MM.1S (cell line): ENCODE measurements around the gene TTYH2.

Experiments
- DNase-seq: peaks from one replicate; pipeline ENCODE4 v3.0.0-alpha.2; 2015
- H2AFZ ChIP-seq: fragments of 300-600 bp; sonication (generic); 2 replicates; pipeline ENCODE4 v1.6.0; 2016; ENCODE audit warnings: antibody characterized with exemption, low read length
- H3F3A ChIP-seq: fragments of 300-600 bp; sonication (generic); 2 replicates; pipeline ENCODE4 v1.6.1; 2016; ENCODE audit warnings: mild to moderate bottlenecking, antibody characterized with exemption, low read length, moderate library complexity, mixed read lengths; ENCODE audit not compliant: insufficient read depth
- H3K27ac ChIP-seq: fragments of 300-600 bp; sonication (generic); 2 replicates; pipeline ENCODE4 v1.5.1; 2016; ENCODE audit warnings: mild to moderate bottlenecking, low read length
- H3K27me3 ChIP-seq: fragments of 300-600 bp; sonication (generic); replicated peaks from 2 replicates; pipeline ENCODE4 v1.6.0; 2016; ENCODE audit warnings: low read length; ENCODE audit not compliant: insufficient read depth
- H3K36me3 ChIP-seq: fragments of 300-600 bp; sonication (generic); replicated peaks from 2 replicates; pipeline ENCODE4 v1.6.1; 2016; ENCODE audit warnings: mild to moderate bottlenecking, low read length, mixed read lengths; ENCODE audit not compliant: insufficient read depth
- H3K4me1 ChIP-seq: fragments of 300-600 bp; sonication (generic); 2 replicates; pipeline ENCODE4 v1.6.1; 2016; ENCODE audit warnings: low read length, mixed read lengths
- H3K4me2 ChIP-seq: fragments of 300-600 bp; sonication (generic); 2 replicates; pipeline ENCODE4 v1.6.0; 2016; ENCODE audit warnings: low read depth, low read length
- H3K4me3 ChIP-seq: fragments of 300-600 bp; sonication (generic); 2 replicates; pipeline ENCODE4 v1.5.1; 2016; ENCODE audit warnings: low read length, mixed read lengths
- H3K79me2 ChIP-seq: fragments of 300-600 bp; sonication (generic); 2 replicates; pipeline ENCODE4 v1.6.1; 2016; ENCODE audit warnings: mixed run types, low read length, mixed read lengths
- H3K9ac ChIP-seq: fragments of 300-600 bp; sonication (generic); 2 replicates; pipeline ENCODE4 v1.6.1; 2016; ENCODE audit warnings: low read length, mixed read lengths
- H3K9me2 ChIP-seq: fragments of 300-600 bp; sonication (generic); replicated peaks from 2 replicates; pipeline ENCODE4 v1.6.1; 2016; ENCODE audit warnings: mild to moderate bottlenecking, low read length, mixed read lengths; ENCODE audit not compliant: insufficient read depth
- H3K9me3 ChIP-seq: fragments of 300-600 bp; sonication (generic); replicated peaks from 2 replicates; pipeline ENCODE4 v1.6.1; 2016; ENCODE audit warnings: mild to moderate bottlenecking, low read length, mixed read lengths; ENCODE audit not compliant: insufficient read depth
- H4K20me1 ChIP-seq: fragments of 300-600 bp; sonication (generic); 2 replicates; pipeline ENCODE4 v1.6.1; 2016; ENCODE audit warnings: mild to moderate bottlenecking, low read length, moderate library complexity, mixed read lengths; ENCODE audit not compliant: insufficient read depth
- CTCF ChIP-seq: fragments of 300-600 bp; sonication (generic); IDR thresholded peaks from 2 replicates; pipeline ENCODE4 v1.5.1; 2016; ENCODE audit warnings: antibody characterized with exemption, low read length, mixed read lengths
- EZH2 ChIP-seq: fragments of 300-600 bp; sonication (generic); optimal IDR thresholded peaks from 2 replicates; pipeline ENCODE3; 2017; ENCODE audit warnings: low read depth, mild to moderate bottlenecking, antibody characterized with exemption, low read length, mixed read lengths
- EZH2phosphoT487 ChIP-seq: fragments of 300-600 bp; sonication (generic); IDR thresholded peaks from 2 replicates; pipeline ENCODE4 v1.6.1; 2018; ENCODE audit warnings: antibody characterized with exemption, low read length

Gene TTYH2

GRCh38 chr17:74228306-74228978 is 15.1 kb downstream of the TTYH2 start:
- H3K9ac ChIP-seq, result no peak overlapping the region
- no peaks in the 10 kb centered on the region for H3F3A ChIP-seq
- H2AFZ ChIP-seq, result no peak overlapping the region
- peaks cover 40% of the 10 kb centered on the region for H3K27me3 ChIP-seq
- H3K9me3 ChIP-seq, result no peaks in the 10 kb centered on the region
- no peak overlapping the region for H3K4me3 ChIP-seq
- no peak overlapping the region for H3K4me2 ChIP-seq
- no peaks in the 10 kb centered on the region for H3K4me1 ChIP-seq
- H4K20me1 ChIP-seq, result no peaks in the 10 kb centered on the region
- no peaks in the 10 kb centered on the region for H3K36me3 ChIP-seq
- H3K79me2 ChIP-seq, result no peaks in the 10 kb centered on the region
- no peak overlapping the region for H3K27ac ChIP-seq
- DNase-seq, result no peak
- TF ChIP-seq EZH2phosphoT487 (no peak), EZH2 (no peak), CTCF (no peak)
- no peaks in the 10 kb centered on the region for H3K9me2 ChIP-seq

- H3K9me3 ChIP-seq, result no peaks in the 10 kb centered on the region
- no peaks in the 10 kb centered on the region for H3K4me1 ChIP-seq
- H3K36me3 ChIP-seq, result no peaks in the 10 kb centered on the region
- H4K20me1 ChIP-seq, result no peaks in the 10 kb centered on the region
- no peak overlapping the region for H2AFZ ChIP-seq
- H3K4me2 ChIP-seq, result no peak overlapping the region
- no peaks in the 10 kb centered on the region for H3K9me2 ChIP-seq
- H3K9ac ChIP-seq, result no peak overlapping the region
- no peaks in the 10 kb centered on the region for H3K79me2 ChIP-seq
- no peak overlapping the region for H3K27ac ChIP-seq
- TF ChIP-seq EZH2, result no peak
- H3K27me3 ChIP-seq, result peaks cover 45% of the 10 kb centered on the region
- DNase-seq, result no peak
- H3K4me3 ChIP-seq, result no peak overlapping the region
- H3F3A ChIP-seq, result no peaks in the 10 kb centered on the region
These were observed 17.5 kb downstream of the TTYH2 start for GRCh38 chr17:74230896-74231295.

- peaks cover 44% of the 10 kb centered on the region for H3K27me3 ChIP-seq
- H3K9me2 ChIP-seq, result no peaks in the 10 kb centered on the region
- no peaks in the 10 kb centered on the region for H3K4me1 ChIP-seq
- DNase-seq, result no peak
- H2AFZ ChIP-seq, result no peak overlapping the region
- H3K9ac ChIP-seq, result no peak overlapping the region
- no peaks in the 10 kb centered on the region for H3F3A ChIP-seq
- no peaks in the 10 kb centered on the region for H3K79me2 ChIP-seq
- no peak overlapping the region for H3K4me3 ChIP-seq
- no peak overlapping the region for H3K27ac ChIP-seq
- H3K4me2 ChIP-seq, result no peak overlapping the region
- no peaks in the 10 kb centered on the region for H3K9me3 ChIP-seq
- TF ChIP-seq EZH2phosphoT487, result no peak
- no peak for TF ChIP-seq EZH2
- TF ChIP-seq CTCF, result no peak
- no peaks in the 10 kb centered on the region for H4K20me1 ChIP-seq
- no peaks in the 10 kb centered on the region for H3K36me3 ChIP-seq
These were observed 18.8 kb downstream of the TTYH2 start for GRCh38 chr17:74231928-74232907.
